ENCODE measurements around the gene NPIPA1.
"Not testable (repeated sequence)": the region's sequence is repeated elsewhere in the genome, so short reads cannot be mapped to it uniquely, and the experiment has no call there.

Gene NPIPA1

DNA sequence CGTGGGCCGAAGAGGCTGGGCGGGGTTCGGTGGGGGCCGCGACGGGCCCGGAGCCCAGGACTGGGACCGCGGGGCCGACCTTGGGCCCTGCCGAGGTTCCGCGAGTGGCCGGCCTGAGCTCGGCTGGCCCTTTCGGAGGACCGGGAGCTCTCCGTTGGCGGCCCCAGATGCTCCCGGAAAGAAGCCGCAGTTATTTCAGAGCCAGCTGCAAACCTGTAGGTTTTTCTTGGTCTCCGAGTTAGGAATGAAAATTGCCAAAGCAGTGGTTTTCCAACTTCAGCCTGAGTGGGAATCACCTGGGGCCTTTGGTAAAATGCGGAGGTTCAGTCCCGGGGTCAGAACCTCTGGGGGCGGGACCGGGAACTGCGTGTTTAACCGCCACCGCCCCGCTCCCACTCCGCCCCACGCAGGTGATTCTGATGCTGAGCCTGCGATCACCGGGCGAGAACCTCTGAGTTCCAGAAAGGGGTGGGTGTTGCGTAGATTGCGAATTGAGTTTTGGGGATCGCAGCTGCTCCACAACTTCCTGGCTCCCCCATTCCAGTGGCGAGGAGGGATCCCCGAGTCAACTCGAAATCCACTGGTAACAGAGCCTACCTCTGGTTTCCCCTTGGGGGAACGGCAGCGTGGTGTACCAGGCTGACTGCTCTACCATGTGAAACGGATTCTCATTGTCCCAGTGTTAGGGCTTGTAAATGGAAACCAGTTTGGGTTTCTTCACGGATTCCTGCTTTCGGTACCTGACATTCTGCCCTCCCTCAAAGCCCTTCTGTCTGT lies 38.4 kb downstream of the NPIPA1 start:
- DNase-seq (ENCODE audit: insufficient read length, low spot score) = not testable (repeated sequence)

DNA sequence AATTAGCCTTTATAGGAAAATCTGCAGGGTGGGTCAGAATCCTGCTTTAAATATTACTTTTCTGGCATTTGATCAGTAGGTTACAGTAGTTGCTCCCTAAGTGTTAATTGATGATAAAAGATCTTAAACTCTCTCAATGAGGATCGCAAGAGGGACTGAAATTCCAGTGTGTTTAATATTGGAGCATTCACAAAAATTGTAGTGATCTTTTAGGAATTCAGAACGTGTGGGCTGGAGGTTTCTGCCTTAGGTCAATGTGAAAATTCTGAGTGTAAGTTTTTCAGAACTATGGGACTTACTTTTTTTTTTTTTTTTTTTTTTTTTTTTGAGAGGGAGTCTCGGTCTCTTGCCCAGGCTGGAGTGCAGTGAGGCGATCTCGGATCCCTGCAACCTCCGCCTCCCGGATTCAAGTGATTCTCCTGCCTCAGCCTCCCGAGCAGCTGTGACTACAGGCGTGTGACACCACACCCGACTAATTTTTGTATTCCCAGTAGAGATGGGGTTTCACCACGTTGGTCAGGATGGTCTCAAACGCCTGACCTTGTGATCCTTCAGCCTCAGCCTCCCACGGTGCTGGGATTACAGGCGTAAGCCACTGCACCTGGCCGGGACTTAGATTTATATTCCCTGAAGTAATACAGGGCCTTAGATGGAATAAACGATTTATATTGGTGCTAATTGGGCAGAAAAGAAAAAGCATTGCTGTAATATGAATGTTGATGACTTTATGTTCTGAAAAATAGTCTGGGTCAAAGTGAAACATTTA lies 39.9 kb downstream of the NPIPA1 start:
- FAIRE-seq; DNase-seq (ENCODE audit: insufficient read length, low spot score): not testable (repeated sequence)

More for the DNA sequence above, 38.4 kb downstream of the NPIPA1 start:
- not testable (repeated sequence) for FAIRE-seq

GRCh38 chr16:14978281-14978680 lies 41.0 kb downstream of the NPIPA1 start:
- not testable (repeated sequence) for DNase-seq (ENCODE audit: insufficient read length, low spot score); FAIRE-seq

DNA sequence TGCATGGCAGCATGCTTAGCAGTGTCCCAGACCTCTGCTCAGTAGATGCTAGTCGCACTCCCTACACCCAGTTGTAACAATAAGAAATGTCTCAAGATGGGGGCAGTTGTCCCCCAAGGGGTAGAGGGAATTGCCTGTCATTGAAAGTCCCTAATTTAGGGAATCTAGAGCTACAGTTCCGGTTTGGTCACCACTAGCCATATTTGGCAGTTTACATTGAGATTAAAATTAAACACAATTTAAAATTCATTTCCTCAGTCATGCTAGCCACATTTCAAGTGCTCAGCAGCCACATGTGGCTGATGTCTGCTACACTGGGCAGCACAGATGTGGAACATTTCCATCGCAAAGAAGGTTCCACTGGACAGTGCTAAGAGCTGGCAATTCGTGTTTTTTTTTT lies 41.7 kb downstream of the NPIPA1 start:
- not testable (repeated sequence) for DNase-seq (ENCODE audit: insufficient read length, low spot score); FAIRE-seq

- not testable (repeated sequence) for DNase-seq (ENCODE audit: insufficient read length, low spot score); FAIRE-seq
Measured at GRCh38 chr16:14981234-14981633, 44.0 kb downstream of the NPIPA1 start.

GRCh38 chr16:14982521-14982920 lies 45.3 kb downstream of the NPIPA1 start:
- FAIRE-seq; DNase-seq (ENCODE audit: insufficient read length, low spot score): not testable (repeated sequence)

DNA sequence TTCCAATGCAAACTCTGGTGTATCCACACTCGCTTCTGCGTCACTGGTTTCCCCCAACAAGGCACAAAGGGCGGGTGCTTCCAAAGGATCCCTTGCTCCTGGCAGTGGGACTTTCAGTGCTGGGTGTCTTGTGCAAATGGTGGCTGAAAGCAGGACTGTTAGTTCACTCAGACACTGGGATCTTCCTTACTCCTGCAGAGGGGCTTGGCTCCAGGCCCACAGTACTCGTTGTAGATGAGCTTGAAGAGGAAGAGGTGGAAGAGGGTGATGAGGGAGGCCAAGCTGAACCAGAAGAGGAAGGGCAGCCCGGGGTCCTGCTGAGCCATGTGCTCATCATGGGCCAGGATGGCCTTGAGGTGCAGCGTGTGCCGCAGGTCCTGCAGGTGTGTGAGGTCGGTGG lies 50.8 kb downstream of the NPIPA1 start:
- not testable (repeated sequence) for DNase-seq (ENCODE audit: insufficient read length, low spot score)
- FAIRE-seq = peak; percentile 38

DNA sequence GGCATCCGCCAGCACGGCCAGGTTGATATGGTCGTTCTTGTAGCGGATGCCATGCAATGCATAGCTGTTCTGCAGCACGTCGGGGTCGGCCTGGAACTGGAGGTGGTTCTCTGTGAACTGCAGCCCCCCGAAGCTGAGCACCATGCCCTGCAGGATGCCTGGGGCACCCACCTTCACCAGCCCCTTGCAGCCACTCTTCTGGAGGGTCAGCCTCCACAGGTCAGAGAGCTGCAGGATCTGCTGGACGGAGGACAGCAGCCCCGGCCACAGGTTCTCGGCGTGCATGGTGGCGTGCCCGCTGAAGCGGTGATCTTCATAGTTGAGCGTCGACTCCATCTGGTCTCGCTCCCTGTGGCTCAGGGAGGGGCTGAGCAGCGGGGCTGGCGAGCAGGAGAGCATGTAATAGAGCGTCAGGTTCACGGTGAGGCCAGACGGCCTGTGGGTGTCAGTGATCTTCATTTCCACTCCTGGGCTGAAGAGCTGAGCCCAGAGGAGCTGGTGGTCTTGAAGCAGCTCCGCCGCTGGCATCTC lies 51.5 kb downstream of the NPIPA1 start:
- DNase-seq (ENCODE audit: insufficient read length, low spot score); FAIRE-seq: not testable (repeated sequence)

DNA sequence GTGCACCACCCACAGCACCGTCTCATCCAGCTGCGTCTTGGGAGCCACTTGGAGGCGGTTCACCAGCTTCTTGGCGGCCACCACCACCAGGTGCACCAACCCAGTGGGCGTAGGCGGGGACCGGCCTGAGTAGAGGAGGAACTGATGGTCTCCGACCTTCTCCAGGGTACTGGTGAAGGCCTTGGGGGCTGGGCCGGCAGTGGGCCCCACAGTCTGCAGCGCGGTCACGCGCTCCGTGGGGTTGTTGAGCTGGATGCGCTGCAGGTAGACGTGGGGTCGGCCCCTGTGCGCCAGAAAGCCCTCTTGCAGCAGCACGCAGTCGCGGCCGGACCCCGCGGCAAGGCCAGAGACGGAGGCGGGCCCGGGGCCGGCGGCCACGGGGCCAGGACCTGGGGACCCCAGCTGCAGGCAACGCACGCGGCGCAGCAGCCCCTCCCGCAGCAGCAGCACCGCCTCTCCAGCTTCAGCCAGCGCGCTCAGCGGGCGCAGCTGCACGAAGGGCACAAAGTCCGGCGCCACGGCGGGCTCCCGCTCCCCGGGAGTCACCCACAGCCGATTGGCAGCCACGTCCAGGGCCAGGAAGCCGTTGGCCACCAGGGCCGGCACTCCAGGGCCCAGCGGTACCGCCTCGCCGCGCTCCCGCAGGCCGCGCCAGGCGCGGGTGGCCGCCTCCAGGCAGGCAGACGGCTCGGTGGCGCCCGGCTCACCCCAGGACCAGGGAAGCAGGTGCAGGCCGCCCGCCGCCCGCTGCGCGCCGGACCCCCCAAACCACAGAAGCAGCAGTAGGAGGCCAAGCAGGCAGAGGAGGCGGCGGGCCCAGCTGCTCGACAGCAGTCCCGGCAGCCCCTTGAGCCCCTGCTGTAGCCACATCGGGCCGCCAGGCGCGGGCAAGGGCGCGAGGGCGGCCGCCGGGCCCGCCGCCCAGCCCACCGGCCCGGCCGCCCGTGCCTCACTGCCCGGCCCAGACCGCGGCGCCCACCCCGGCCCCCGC lies 52.3 kb downstream of the NPIPA1 start:
- DNase-seq (ENCODE audit: insufficient read length, low spot score) = not testable (repeated sequence)

GRCh38 chr16:14993277-14994151 lies 56.3 kb downstream of the NPIPA1 start:
- FAIRE-seq; DNase-seq (ENCODE audit: insufficient read length, low spot score): not testable (repeated sequence)

More for the DNA sequence above, 52.3 kb downstream of the NPIPA1 start:
- not testable (repeated sequence) for FAIRE-seq

DNA sequence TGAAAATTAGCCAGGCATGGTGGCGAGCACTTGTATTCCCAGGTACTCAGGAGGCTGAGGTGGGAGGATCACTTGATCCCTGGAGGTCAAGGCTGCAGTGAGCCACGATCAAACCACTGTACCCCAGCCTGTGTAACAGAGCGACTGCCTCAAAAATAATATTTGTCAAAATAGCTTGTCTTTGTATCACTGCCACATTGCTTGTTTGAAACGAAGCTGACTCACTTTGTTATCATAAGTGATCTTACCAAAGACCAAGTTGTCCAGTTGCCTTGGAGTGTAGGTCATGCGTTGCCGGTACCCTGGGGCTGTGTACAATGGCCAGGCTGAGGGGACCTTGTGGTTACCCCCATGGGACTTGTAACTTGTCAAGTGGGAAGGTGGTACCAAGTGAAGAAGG lies 59.5 kb downstream of the NPIPA1 start:
- FAIRE-seq; DNase-seq (ENCODE audit: insufficient read length, low spot score): not testable (repeated sequence)

DNA sequence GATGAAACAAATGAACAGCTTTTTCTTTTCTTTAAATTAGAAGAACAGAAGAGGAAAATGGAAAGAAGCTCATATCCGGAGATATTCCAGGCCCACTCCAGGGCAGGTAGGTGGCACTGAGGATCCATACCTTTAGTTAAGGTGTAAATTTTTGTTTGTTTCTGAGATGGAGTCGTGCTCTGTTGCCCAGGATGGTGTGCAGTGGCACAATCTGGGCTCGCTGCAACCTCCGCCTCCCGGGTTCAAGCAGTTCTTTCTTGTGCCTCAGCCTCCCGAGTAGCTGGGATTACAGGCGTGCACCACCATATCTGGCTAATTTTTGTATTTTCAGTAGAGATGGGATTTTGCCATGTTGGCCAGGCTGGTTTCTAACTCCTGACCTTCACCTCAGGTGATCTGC lies 61.1 kb downstream of the NPIPA1 start:
- not testable (repeated sequence) for FAIRE-seq; DNase-seq (ENCODE audit: insufficient read length, low spot score)

DNA sequence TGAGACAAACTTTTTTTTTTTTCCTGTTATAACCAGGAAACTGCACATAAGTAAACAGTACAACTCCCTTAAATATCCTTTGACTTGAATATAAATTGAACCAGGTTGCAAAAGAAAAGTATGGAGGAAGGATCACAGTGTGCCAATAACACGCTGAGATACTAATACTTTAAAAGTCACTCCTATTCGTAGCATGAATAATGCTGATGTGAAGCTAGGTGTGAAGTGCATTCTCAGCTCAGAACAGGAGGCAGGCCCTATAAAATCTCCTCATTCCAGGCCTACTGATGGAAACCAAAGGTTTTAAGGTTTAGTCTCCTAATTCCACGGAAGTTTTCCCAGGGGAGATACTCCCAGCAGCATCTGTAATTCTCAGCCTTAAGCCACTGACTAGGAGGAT lies 62.6 kb downstream of the NPIPA1 start:
- FAIRE-seq; DNase-seq (ENCODE audit: insufficient read length, low spot score): not testable (repeated sequence)
